PFSK-1 (cell line): ENCODE measurements around the gene KCNMA1.

Experiments
- FOXP2 ChIP-seq: optimal IDR thresholded peaks from 2 replicates; pipeline ENCODE3; 2011; ENCODE audit warnings: borderline replicate concordance, control low read depth, inconsistent platforms; ENCODE audit not compliant: insufficient read depth; ENCODE audit errors: extremely low read length, extremely low read depth
- POLR2AphosphoS5 ChIP-seq: IDR thresholded peaks from 2 replicates; pipeline ENCODE4 v1.6.1; 2012; ENCODE audit warnings: low read depth, mild to moderate bottlenecking, control low read depth, low read length, moderate library complexity
- TF ChIP-seq, protein P1 (sequence below), 2 experiments: IDR thresholded peaks; 2 replicates each; pipeline versions ENCODE4 v1.6.1 to v1.8.0; 2011 to 2012; ENCODE audit warnings: low read depth in 2 of 2, low read length in 2 of 2, control low read depth in 1 of 2, inconsistent platforms in 1 of 2, mild to moderate bottlenecking in 1 of 2, moderate library complexity in 1 of 2; ENCODE audit not compliant: insufficient read depth in 1 of 2

- TF ChIP-seq POLR2AphosphoS5 (no peak), FOXP2 (no peak)
- TF ChIP-seq, protein P1, sequence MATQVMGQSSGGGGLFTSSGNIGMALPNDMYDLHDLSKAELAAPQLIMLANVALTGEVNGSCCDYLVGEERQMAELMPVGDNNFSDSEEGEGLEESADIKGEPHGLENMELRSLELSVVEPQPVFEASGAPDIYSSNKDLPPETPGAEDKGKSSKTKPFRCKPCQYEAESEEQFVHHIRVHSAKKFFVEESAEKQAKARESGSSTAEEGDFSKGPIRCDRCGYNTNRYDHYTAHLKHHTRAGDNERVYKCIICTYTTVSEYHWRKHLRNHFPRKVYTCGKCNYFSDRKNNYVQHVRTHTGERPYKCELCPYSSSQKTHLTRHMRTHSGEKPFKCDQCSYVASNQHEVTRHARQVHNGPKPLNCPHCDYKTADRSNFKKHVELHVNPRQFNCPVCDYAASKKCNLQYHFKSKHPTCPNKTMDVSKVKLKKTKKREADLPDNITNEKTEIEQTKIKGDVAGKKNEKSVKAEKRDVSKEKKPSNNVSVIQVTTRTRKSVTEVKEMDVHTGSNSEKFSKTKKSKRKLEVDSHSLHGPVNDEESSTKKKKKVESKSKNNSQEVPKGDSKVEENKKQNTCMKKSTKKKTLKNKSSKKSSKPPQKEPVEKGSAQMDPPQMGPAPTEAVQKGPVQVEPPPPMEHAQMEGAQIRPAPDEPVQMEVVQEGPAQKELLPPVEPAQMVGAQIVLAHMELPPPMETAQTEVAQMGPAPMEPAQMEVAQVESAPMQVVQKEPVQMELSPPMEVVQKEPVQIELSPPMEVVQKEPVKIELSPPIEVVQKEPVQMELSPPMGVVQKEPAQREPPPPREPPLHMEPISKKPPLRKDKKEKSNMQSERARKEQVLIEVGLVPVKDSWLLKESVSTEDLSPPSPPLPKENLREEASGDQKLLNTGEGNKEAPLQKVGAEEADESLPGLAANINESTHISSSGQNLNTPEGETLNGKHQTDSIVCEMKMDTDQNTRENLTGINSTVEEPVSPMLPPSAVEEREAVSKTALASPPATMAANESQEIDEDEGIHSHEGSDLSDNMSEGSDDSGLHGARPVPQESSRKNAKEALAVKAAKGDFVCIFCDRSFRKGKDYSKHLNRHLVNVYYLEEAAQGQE (IDR thresholded peaks at IDR 0.05; ENCODE audit: insufficient read depth in 1 of 2, low read depth in 2 of 2, low read length in 2 of 2), result no peak
Measured at GRCh38 chr10:76971547-76972170, 665.9 kb downstream of the KCNMA1 start.
